ENCODE measurements around the gene TPRG1L. TPM values are rescaled to one million over a fixed set of nuclear protein-coding genes. Genes with fewer than 3 reads are reported as not detected.

TPRG1L gene
- polyA plus RNA-seq = 25.9 and 28.9 TPM in 2 replicates

GRCh38 chr1:3624200-3625136 is at the start of gene TPRG1L:
TSS of gene TPRG1L (plus strand) at chr1:3625015. CDS start at chr1:3625073, 58 bp downstream.

GRCh38 chr1:3611170-3612019 is 13.4 kb upstream of the TPRG1L start, which contains the start of gene MEGF6:
TSS of gene MEGF6 (minus strand) at chr1:3611508. CDS start at chr1:3611268, 240 bp downstream.

GRCh38 chr1:3649342-3650247 is 24.8 kb downstream of the TPRG1L start, which contains the start of gene WRAP73:
TSS of gene WRAP73 (minus strand) at chr1:3650103. CDS start at chr1:3649999, 104 bp downstream.

GRCh38 chr1:3651930-3652547 is 27.2 kb downstream of the TPRG1L start, which contains the start of gene TP73:
TSS of gene TP73 (plus strand) at chr1:3652516. CDS start at chr1:3682366, 29,850 bp downstream.

Other genes with a start within 250 kb of the TPRG1L start
- gene ARHGEF16, start 170.3 kb upstream of the TPRG1L start, polyA plus RNA-seq = not detected in 2 replicates
- gene MEGF6, start 13.5 kb upstream of the TPRG1L start, polyA plus RNA-seq = 0.36 TPM in 1 of 2 replicates, not detected in the other
- gene WRAP73, start 25.1 kb downstream of the TPRG1L start, polyA plus RNA-seq = 3.4 and 4.3 TPM in 2 replicates
- not detected in 2 replicates for gene TP73, start 27.5 kb downstream of the TPRG1L start, polyA plus RNA-seq
- gene CCDC27, start 127.4 kb downstream of the TPRG1L start, polyA plus RNA-seq = not detected in 2 replicates
- gene SMIM1, start 147.7 kb downstream of the TPRG1L start, polyA plus RNA-seq = not detected in 2 replicates
- 9.6 and 11.7 TPM in 2 replicates for gene LRRC47, start 171.5 kb downstream of the TPRG1L start, polyA plus RNA-seq
- 22.9 and 26.1 TPM in 2 replicates for gene CEP104, start 232.2 kb downstream of the TPRG1L start, polyA plus RNA-seq
- 4.1 TPM in 2 replicates for gene DFFB, start 232.5 kb downstream of the TPRG1L start, polyA plus RNA-seq

All from Purkinje cell (primary cell).